DND-41 (cell line): ENCODE measurements around the gene REN.

Experiments
- ATAC-seq: fragments of 200-7000 bp; cut with Tn5 transposase; 3 replicates; pipeline ENCODE4 v1.9.1; 2021; ENCODE audit warnings: low read depth; ENCODE audit not compliant: insufficient read depth
- DNase-seq: peaks from one replicate; pipeline ENCODE4 v3.0.0-alpha.2; 2020
- H2AFZ ChIP-seq: 2 replicates; pipeline ENCODE4 v1.6.0; 2012; ENCODE audit warnings: low read depth, low read length
- H3K27ac ChIP-seq: 2 replicates; pipeline ENCODE4 v1.5.1; 2012; ENCODE audit warnings: low read length, inconsistent platforms
- H3K27me3 ChIP-seq: fragments of 200-600 bp; sonication (generic); 2 replicates; pipeline ENCODE4 v1.6.0; 2012; ENCODE audit warnings: low read length, mild to moderate bottlenecking, inconsistent platforms; ENCODE audit not compliant: insufficient read depth, poor library complexity
- H3K36me3 ChIP-seq: 2 replicates; pipeline ENCODE4 v1.5.1; 2012; ENCODE audit warnings: low read length, inconsistent platforms; ENCODE audit not compliant: insufficient read depth
- H3K4me1 ChIP-seq: 2 replicates; pipeline ENCODE4 v1.5.1; 2012; ENCODE audit warnings: mild to moderate bottlenecking, low read length; ENCODE audit not compliant: insufficient read depth
- H3K4me2 ChIP-seq: 2 replicates; pipeline ENCODE4 v1.6.0; 2012; ENCODE audit warnings: mild to moderate bottlenecking, moderate library complexity, low read length, inconsistent platforms; ENCODE audit not compliant: insufficient read depth
- H3K4me3 ChIP-seq, 2 experiments: fragments of 200-600 bp in 1 of 2; shearing (Covaris generic) in 1 of 2; 2 replicates each; pipeline ENCODE4 v1.5.1; 2012 to 2016; ENCODE audit warnings: inconsistent platforms in 2 of 2, low read length in 2 of 2, mild to moderate bottlenecking in 2 of 2, low read depth in 1 of 2, moderate library complexity in 1 of 2
- H3K79me2 ChIP-seq: 2 replicates; pipeline ENCODE4 v1.6.0; 2012; ENCODE audit warnings: low read length, inconsistent platforms; ENCODE audit not compliant: insufficient read depth
- H3K9ac ChIP-seq: 2 replicates; pipeline ENCODE4 v1.6.0; 2012; ENCODE audit warnings: low read depth, mild to moderate bottlenecking, inconsistent platforms, low read length, moderate library complexity
- H3K9me3 ChIP-seq: 2 replicates; pipeline ENCODE4 v1.5.1; 2012; ENCODE audit warnings: low read length, moderate library complexity, mild to moderate bottlenecking, inconsistent platforms; ENCODE audit not compliant: insufficient read depth, severe bottlenecking
- H4K20me1 ChIP-seq: 2 replicates; pipeline ENCODE4 v1.6.0; 2012; ENCODE audit warnings: low read length; ENCODE audit not compliant: insufficient read depth
- EZH2 ChIP-seq: IDR thresholded peaks from 3 replicates; pipeline ENCODE4 v1.6.1; 2012; ENCODE audit warnings: borderline replicate concordance, low read depth, mild to moderate bottlenecking, moderate library complexity, low read length, inconsistent platforms; ENCODE audit not compliant: severe bottlenecking
- TF ChIP-seq, protein P1 (sequence below): IDR thresholded peaks from 2 replicates; pipeline ENCODE4 v1.5.1; 2012; ENCODE audit warnings: borderline replicate concordance, low read length, moderate library complexity, mild to moderate bottlenecking; ENCODE audit not compliant: poor library complexity, severe bottlenecking; ENCODE audit errors: extremely low read depth

Gene REN

DNA sequence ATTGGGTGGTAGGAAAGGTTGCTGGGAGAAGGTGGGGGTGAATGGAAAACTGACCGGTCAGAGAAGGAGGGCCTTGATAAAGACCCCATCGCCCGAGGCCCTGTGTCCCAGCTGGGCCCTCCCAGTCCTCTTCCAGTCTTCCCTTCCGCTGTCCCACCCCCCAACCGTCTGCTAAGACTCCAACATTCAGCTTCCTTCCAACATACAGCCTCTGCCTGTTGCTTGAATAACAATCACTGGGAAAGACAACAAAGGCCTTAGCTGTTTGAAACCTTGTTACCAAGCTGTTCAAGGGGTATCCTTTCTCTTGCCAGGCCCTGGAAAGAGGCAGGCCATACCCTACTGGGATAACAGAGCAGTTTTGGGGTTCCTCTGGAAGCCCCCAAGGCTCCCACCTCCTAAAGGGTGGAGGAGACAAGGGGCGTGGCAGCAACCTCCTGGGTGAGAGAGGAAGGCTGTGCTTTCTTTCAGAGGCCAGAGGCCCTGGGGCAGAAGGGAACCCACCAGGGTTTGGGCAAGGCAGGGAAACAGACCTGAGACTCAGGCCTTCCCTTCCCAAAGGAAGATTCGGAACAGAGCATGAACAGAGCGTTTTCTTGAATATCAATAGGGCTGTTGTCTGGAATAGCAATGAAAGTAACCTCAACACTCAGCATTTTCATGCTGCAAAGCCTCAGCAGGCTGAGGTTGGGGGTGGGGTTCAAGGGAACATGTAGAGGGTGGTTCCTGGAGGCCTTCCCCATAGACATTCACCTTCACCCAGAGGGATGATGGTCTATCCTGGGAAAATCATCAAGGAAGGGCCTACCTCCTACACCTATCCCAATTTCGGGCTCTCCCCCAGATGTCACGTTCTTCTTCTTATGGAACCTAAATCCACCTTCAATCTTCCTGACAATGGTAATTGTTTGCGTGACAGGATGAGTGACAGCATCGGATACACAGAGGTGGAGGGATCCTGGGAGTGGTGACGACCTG lies 18.4 kb downstream of the REN start:
- Histone ChIP-seq H3K79me2 (no peaks in the 10 kb centered on the region), H4K20me1 (no peaks in the 10 kb centered on the region), H3K4me3 (no peak overlapping the region), H3K36me3 (no peaks in the 10 kb centered on the region), H3K4me2 (no peak overlapping the region), H3K27me3 (no peaks in the 10 kb centered on the region), H2AFZ (no peak overlapping the region), H3K4me1 (no peaks in the 10 kb centered on the region), H3K9ac (no peak overlapping the region), H3K27ac (no peak overlapping the region), H3K9me3 (no peaks in the 10 kb centered on the region)
- DNase-seq = no peak
- ATAC-seq = no peak
- TF ChIP-seq EZH2 = no peak
- TF ChIP-seq, protein P1, sequence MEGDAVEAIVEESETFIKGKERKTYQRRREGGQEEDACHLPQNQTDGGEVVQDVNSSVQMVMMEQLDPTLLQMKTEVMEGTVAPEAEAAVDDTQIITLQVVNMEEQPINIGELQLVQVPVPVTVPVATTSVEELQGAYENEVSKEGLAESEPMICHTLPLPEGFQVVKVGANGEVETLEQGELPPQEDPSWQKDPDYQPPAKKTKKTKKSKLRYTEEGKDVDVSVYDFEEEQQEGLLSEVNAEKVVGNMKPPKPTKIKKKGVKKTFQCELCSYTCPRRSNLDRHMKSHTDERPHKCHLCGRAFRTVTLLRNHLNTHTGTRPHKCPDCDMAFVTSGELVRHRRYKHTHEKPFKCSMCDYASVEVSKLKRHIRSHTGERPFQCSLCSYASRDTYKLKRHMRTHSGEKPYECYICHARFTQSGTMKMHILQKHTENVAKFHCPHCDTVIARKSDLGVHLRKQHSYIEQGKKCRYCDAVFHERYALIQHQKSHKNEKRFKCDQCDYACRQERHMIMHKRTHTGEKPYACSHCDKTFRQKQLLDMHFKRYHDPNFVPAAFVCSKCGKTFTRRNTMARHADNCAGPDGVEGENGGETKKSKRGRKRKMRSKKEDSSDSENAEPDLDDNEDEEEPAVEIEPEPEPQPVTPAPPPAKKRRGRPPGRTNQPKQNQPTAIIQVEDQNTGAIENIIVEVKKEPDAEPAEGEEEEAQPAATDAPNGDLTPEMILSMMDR = no peak

DNA sequence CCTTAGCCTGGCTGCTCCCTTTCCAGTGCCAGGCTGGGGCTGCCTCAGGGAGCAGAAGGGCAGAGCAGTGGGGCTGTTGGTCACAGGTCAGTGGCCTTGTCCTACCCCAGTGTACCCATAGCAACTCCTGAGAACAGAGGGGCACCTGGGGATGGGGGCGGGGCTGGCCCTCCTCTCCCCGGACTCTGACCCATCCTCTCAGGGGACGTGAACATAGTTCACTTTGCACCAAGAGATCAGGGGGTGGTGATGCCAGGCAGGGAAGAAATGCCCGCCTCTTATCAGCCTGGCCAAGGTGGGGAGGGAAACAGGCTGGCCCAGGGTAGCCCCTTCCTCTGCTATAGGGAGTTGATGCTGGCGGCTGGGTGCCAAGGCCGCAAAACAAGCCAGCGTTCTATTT lies 19.2 kb downstream of the REN start:
- Histone ChIP-seq H3K9me3 (no peaks in the 10 kb centered on the region), H3K79me2 (no peaks in the 10 kb centered on the region), H3K27ac (no peak overlapping the region), H3K9ac (no peak overlapping the region), H3K4me2 (no peak overlapping the region), H4K20me1 (no peaks in the 10 kb centered on the region), H3K4me1 (no peaks in the 10 kb centered on the region), H3K4me3 (no peak overlapping the region), H3K27me3 (no peaks in the 10 kb centered on the region), H2AFZ (no peak overlapping the region), H3K36me3 (no peaks in the 10 kb centered on the region)
- TF ChIP-seq, protein P1 = no peak
- TF ChIP-seq EZH2 = no peak
- DNase-seq (no peak), ATAC-seq (no peak)

DNA sequence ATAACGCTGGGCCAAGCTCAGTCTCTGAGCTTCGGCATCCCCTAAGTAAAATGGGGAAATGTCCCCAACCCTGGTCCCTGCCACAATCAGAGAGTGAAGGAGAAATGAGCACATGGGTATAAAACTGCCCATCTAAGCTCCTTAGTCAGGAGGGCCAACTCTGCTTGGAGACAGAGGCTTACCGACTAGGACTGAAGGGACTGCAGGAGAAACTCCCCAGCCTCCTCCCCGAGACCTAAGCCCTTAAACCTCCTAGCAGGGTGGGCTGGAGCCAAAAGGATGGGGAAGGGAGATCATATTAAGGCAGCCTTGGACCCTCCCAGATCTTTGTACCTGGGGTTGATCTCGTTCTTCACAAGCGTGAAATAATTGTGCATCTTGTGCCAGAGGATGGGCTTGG lies 19.8 kb downstream of the REN start:
- Histone ChIP-seq H3K9me3 (no peaks in the 10 kb centered on the region), H3K27me3 (no peaks in the 10 kb centered on the region), H2AFZ (no peak overlapping the region), H3K79me2 (no peaks in the 10 kb centered on the region), H3K4me3 (no peak overlapping the region), H3K27ac (no peak overlapping the region), H3K9ac (no peak overlapping the region), H3K4me1 (no peaks in the 10 kb centered on the region), H3K36me3 (no peaks in the 10 kb centered on the region), H3K4me2 (no peak overlapping the region), H4K20me1 (no peaks in the 10 kb centered on the region)
- DNase-seq (no peak), ATAC-seq (no peak)
- TF ChIP-seq, protein P1 = no peak
- TF ChIP-seq EZH2 = no peak
